ENCODE measurements around the gene CYTH1. TPM values are rescaled to one million over a fixed set of nuclear protein-coding genes. Genes with fewer than 3 reads are reported as not detected.

The CYTH1 gene
- total and polyA plus RNA-seq, 7 donors = 18.7 to 40.4 (median 29.8) TPM

- Histone ChIP-seq H3K36me3 (ENCODE audit: insufficient read depth in 1 of 2, low read depth in 1 of 2) (no peaks in the 10 kb centered on the region), H3K27ac (peak overlapping the region; percentile 69), H3K9me3 (no peaks in the 10 kb centered on the region), H3K4me1 (peaks cover 62% of the 10 kb centered on the region), H3K4me3 (no peak overlapping the region), H3K27me3 (ENCODE audit: insufficient read depth in 3 of 3, low read length in 2 of 3) (no peaks in the 10 kb centered on the region)
- intact Hi-C loops (cut with DNase I) = no loop called here
- DNase-seq = no peak
- no peak for TF ChIP-seq CTCF (IDR thresholded peaks at IDR 0.05)
- WGBS, 3 donors = 72 to 83% (median 74%) methylated on average over 5 of the region's 5 CpGs
- ATAC-seq = no peak
These were observed 15.3 kb downstream of the CYTH1 start for GRCh38 chr17:78766743-78767294.

GRCh38 chr17:78766225-78766624 lies 15.8 kb downstream of the CYTH1 start:
- H3K36me3 ChIP-seq (ENCODE audit: insufficient read depth in 1 of 2, low read depth in 1 of 2) = no peaks in the 10 kb centered on the region
- H3K9me3 ChIP-seq = no peaks in the 10 kb centered on the region
- no peak overlapping the region for H3K4me3 ChIP-seq
- no peak for DNase-seq
- no peak for ATAC-seq
- H3K4me1 ChIP-seq = peaks cover 62% of the 10 kb centered on the region
- peak overlapping the region; percentile 42 for H3K27ac ChIP-seq
- 53 to 71% (median 67%) methylated on average over 2 of the region's 2 CpGs for WGBS, 3 donors
- TF ChIP-seq CTCF (IDR thresholded peaks at IDR 0.05) = no peak
- H3K27me3 ChIP-seq (ENCODE audit: insufficient read depth in 3 of 3, low read length in 2 of 3) = no peaks in the 10 kb centered on the region
- intact Hi-C loops (cut with DNase I) = no loop called here

- ATAC-seq = no peak
- H3K36me3 ChIP-seq (ENCODE audit: insufficient read depth in 1 of 2, low read depth in 1 of 2) = no peaks in the 10 kb centered on the region
- intact Hi-C loops (cut with DNase I) = no loop called here
- H3K27ac ChIP-seq = peak overlapping the region; percentile 42
- H3K27me3 ChIP-seq (ENCODE audit: insufficient read depth in 3 of 3, low read length in 2 of 3) = no peaks in the 10 kb centered on the region
- no peak for DNase-seq
- no peaks in the 10 kb centered on the region for H3K9me3 ChIP-seq
- H3K4me1 ChIP-seq = peaks cover 62% of the 10 kb centered on the region
- no peak for TF ChIP-seq CTCF (IDR thresholded peaks at IDR 0.05)
- WGBS, 3 donors = 56 to 71% (median 62%) methylated on average over 3 of the region's 3 CpGs
- no peak overlapping the region for H3K4me3 ChIP-seq
These were observed 16.3 kb downstream of the CYTH1 start for GRCh38 chr17:78765821-78766220.

GRCh38 chr17:78764871-78765270 lies 17.2 kb downstream of the CYTH1 start:
- intact Hi-C loops (cut with DNase I) = no loop called here
- 90 to 96% (median 93%) methylated on average over 8 of the region's 8 CpGs for WGBS, 3 donors
- Histone ChIP-seq H3K36me3 (ENCODE audit: insufficient read depth in 1 of 2, low read depth in 1 of 2) (no peaks in the 10 kb centered on the region), H3K4me3 (no peak overlapping the region), H3K27me3 (ENCODE audit: insufficient read depth in 3 of 3, low read length in 2 of 3) (no peaks in the 10 kb centered on the region), H3K9me3 (no peaks in the 10 kb centered on the region), H3K4me1 (peaks cover 64% of the 10 kb centered on the region), H3K27ac (no peak overlapping the region)
- no peak for TF ChIP-seq CTCF (IDR thresholded peaks at IDR 0.05)
- ATAC-seq = no peak
- DNase-seq = no peak

GRCh38 chr17:78763561-78763960 lies 18.5 kb downstream of the CYTH1 start:
- Histone ChIP-seq H3K27ac (no peak overlapping the region), H3K27me3 (ENCODE audit: insufficient read depth in 3 of 3, low read length in 2 of 3) (no peaks in the 10 kb centered on the region), H3K4me1 (peaks cover 64% of the 10 kb centered on the region), H3K36me3 (ENCODE audit: insufficient read depth in 1 of 2, low read depth in 1 of 2) (no peaks in the 10 kb centered on the region), H3K4me3 (no peak overlapping the region), H3K9me3 (no peaks in the 10 kb centered on the region)
- no peak for TF ChIP-seq CTCF (IDR thresholded peaks at IDR 0.05)
- no peak for DNase-seq
- ATAC-seq = no peak
- intact Hi-C loops (cut with DNase I) = no loop called here
- 62 to 81% (median 72%) methylated on average over 3 of the region's 3 CpGs for WGBS, 3 donors
